ENCODE results near the gene SLC17A7.

SLC17A7 gene

GRCh38 chr19:49442771-49443365 lies 1.5 kb upstream of the SLC17A7 start:
- H3K27me3 Mint-ChIP-seq = peaks cover 46% of the 10 kb centered on the region
- H3K9me3 Mint-ChIP-seq = no peaks in the 10 kb centered on the region
- peak overlapping the region; percentile 88 for H3K27ac Mint-ChIP-seq
- peaks cover 31% of the 10 kb centered on the region for H3K4me1 Mint-ChIP-seq (ENCODE audit: low read depth)
- peak overlapping the region; percentile 76 for H3K4me3 Mint-ChIP-seq
- H3K36me3 Mint-ChIP-seq (ENCODE audit: low read depth) = peaks cover 12% of the 10 kb centered on the region

GRCh38 chr19:49442354-49442753 lies 1.0 kb upstream of the SLC17A7 start:
- H3K27me3 Mint-ChIP-seq = peaks cover 51% of the 10 kb centered on the region
- no peak overlapping the region for H3K27ac Mint-ChIP-seq
- H3K4me1 Mint-ChIP-seq (ENCODE audit: low read depth) = peaks cover 31% of the 10 kb centered on the region

GRCh38 chr19:49441960-49442350 lies 628 bp upstream of the SLC17A7 start:
- H3K4me3 Mint-ChIP-seq = peak overlapping the region; percentile 76
- H3K9me3 Mint-ChIP-seq = no peaks in the 10 kb centered on the region
- peaks cover 55% of the 10 kb centered on the region for H3K27me3 Mint-ChIP-seq
- H3K36me3 Mint-ChIP-seq (ENCODE audit: low read depth) = peaks cover 11% of the 10 kb centered on the region
- no peak overlapping the region for H3K27ac Mint-ChIP-seq
- H3K4me1 Mint-ChIP-seq (ENCODE audit: low read depth) = peaks cover 32% of the 10 kb centered on the region

More at GRCh38 chr19:49442354-49442753, 1.0 kb upstream of the SLC17A7 start:
- peak overlapping the region; percentile 76 for H3K4me3 Mint-ChIP-seq
- H3K36me3 Mint-ChIP-seq (ENCODE audit: low read depth) = peaks cover 12% of the 10 kb centered on the region
- H3K9me3 Mint-ChIP-seq = no peaks in the 10 kb centered on the region

- peaks cover 44% of the 10 kb centered on the region for H3K4me1 Mint-ChIP-seq (ENCODE audit: low read depth)
- peak overlapping the region; percentile 57 for H3K4me3 Mint-ChIP-seq
- peaks cover 66% of the 10 kb centered on the region for H3K27me3 Mint-ChIP-seq
- H3K36me3 Mint-ChIP-seq (ENCODE audit: low read depth) = peaks cover 5% of the 10 kb centered on the region
- peak overlapping the region; percentile 34 for H3K27ac Mint-ChIP-seq
- H3K9me3 Mint-ChIP-seq = no peaks in the 10 kb centered on the region
These were observed 703 bp downstream of the SLC17A7 start for GRCh38 chr19:49440439-49441209.

- no peak overlapping the region for H3K4me3 Mint-ChIP-seq
- no peak overlapping the region for H3K27ac Mint-ChIP-seq
- peaks cover 5% of the 10 kb centered on the region for H3K36me3 Mint-ChIP-seq (ENCODE audit: low read depth)
- H3K9me3 Mint-ChIP-seq = no peaks in the 10 kb centered on the region
- peaks cover 45% of the 10 kb centered on the region for H3K4me1 Mint-ChIP-seq (ENCODE audit: low read depth)
- H3K27me3 Mint-ChIP-seq = peaks cover 74% of the 10 kb centered on the region
These were observed 1.5 kb downstream of the SLC17A7 start for GRCh38 chr19:49439836-49440235.

- H3K36me3 Mint-ChIP-seq (ENCODE audit: low read depth) = peaks cover 5% of the 10 kb centered on the region
- H3K4me1 Mint-ChIP-seq (ENCODE audit: low read depth) = peaks cover 42% of the 10 kb centered on the region
- H3K9me3 Mint-ChIP-seq = no peaks in the 10 kb centered on the region
- no peak overlapping the region for H3K4me3 Mint-ChIP-seq
- no peak overlapping the region for H3K27ac Mint-ChIP-seq
- peaks cover 87% of the 10 kb centered on the region for H3K27me3 Mint-ChIP-seq
These were observed 3.1 kb downstream of the SLC17A7 start for GRCh38 chr19:49438261-49438660.

GRCh38 chr19:49437231-49437630 lies 4.1 kb downstream of the SLC17A7 start:
- Mint-ChIP-seq H3K36me3 (ENCODE audit: low read depth) (peaks cover 5% of the 10 kb centered on the region), H3K4me3 (no peak overlapping the region), H3K27ac (no peak overlapping the region), H3K27me3 (peaks cover 91% of the 10 kb centered on the region), H3K9me3 (no peaks in the 10 kb centered on the region), H3K4me1 (ENCODE audit: low read depth) (peaks cover 39% of the 10 kb centered on the region)

- peaks cover 5% of the 10 kb centered on the region for H3K36me3 Mint-ChIP-seq (ENCODE audit: low read depth)
- no peak overlapping the region for H3K27ac Mint-ChIP-seq
- peaks cover 35% of the 10 kb centered on the region for H3K4me1 Mint-ChIP-seq (ENCODE audit: low read depth)
- peaks cover 91% of the 10 kb centered on the region for H3K27me3 Mint-ChIP-seq
- no peaks in the 10 kb centered on the region for H3K9me3 Mint-ChIP-seq
- no peak overlapping the region for H3K4me3 Mint-ChIP-seq
These were observed 4.8 kb downstream of the SLC17A7 start for GRCh38 chr19:49436381-49437017.

- H3K27me3 Mint-ChIP-seq = peaks cover 91% of the 10 kb centered on the region
- no peaks in the 10 kb centered on the region for H3K9me3 Mint-ChIP-seq
- H3K4me3 Mint-ChIP-seq = peak overlapping the region; percentile 8
- H3K27ac Mint-ChIP-seq = no peak overlapping the region
- peaks cover 31% of the 10 kb centered on the region for H3K4me1 Mint-ChIP-seq (ENCODE audit: low read depth)
- peaks cover 2% of the 10 kb centered on the region for H3K36me3 Mint-ChIP-seq (ENCODE audit: low read depth)
These were observed 5.7 kb downstream of the SLC17A7 start for GRCh38 chr19:49435670-49436069.

- Mint-ChIP-seq H3K4me3 (peak overlapping the region; percentile 8), H3K9me3 (no peaks in the 10 kb centered on the region), H3K36me3 (ENCODE audit: low read depth) (no peaks in the 10 kb centered on the region), H3K4me1 (ENCODE audit: low read depth) (peaks cover 29% of the 10 kb centered on the region), H3K27ac (no peak overlapping the region), H3K27me3 (peaks cover 89% of the 10 kb centered on the region)
These were observed 6.3 kb downstream of the SLC17A7 start for GRCh38 chr19:49434907-49435583.

GRCh38 chr19:49433240-49433901 lies 8.0 kb downstream of the SLC17A7 start:
- H3K27me3 Mint-ChIP-seq = peaks cover 87% of the 10 kb centered on the region
- peaks cover 34% of the 10 kb centered on the region for H3K4me1 Mint-ChIP-seq (ENCODE audit: low read depth)
- H3K4me3 Mint-ChIP-seq = no peak overlapping the region
- no peaks in the 10 kb centered on the region for H3K9me3 Mint-ChIP-seq
- H3K36me3 Mint-ChIP-seq (ENCODE audit: low read depth) = no peaks in the 10 kb centered on the region
- H3K27ac Mint-ChIP-seq = no peak overlapping the region

- peak overlapping the region; percentile 13 for H3K4me3 Mint-ChIP-seq
- peaks cover 85% of the 10 kb centered on the region for H3K27me3 Mint-ChIP-seq
- no peaks in the 10 kb centered on the region for H3K36me3 Mint-ChIP-seq (ENCODE audit: low read depth)
- no peak overlapping the region for H3K27ac Mint-ChIP-seq
- peaks cover 40% of the 10 kb centered on the region for H3K4me1 Mint-ChIP-seq (ENCODE audit: low read depth)
- no peaks in the 10 kb centered on the region for H3K9me3 Mint-ChIP-seq
These were observed 8.9 kb downstream of the SLC17A7 start for GRCh38 chr19:49432141-49433073.

- Mint-ChIP-seq H3K4me1 (ENCODE audit: low read depth) (peaks cover 43% of the 10 kb centered on the region), H3K27me3 (peaks cover 87% of the 10 kb centered on the region), H3K27ac (no peak overlapping the region), H3K9me3 (no peaks in the 10 kb centered on the region), H3K36me3 (ENCODE audit: low read depth) (no peaks in the 10 kb centered on the region), H3K4me3 (no peak overlapping the region)
These were observed 10.0 kb downstream of the SLC17A7 start for GRCh38 chr19:49431330-49431749.
